Neural cell (in vitro differentiated cells): ENCODE results near the gene SELENOO.

Source experiments
- EP300 ChIP-seq: fragments of 450-650 bp; conservative IDR thresholded peaks from 2 replicates; pipeline ENCODE4 v1.6.1; 2014; ENCODE audit warnings: antibody characterized with exemption, mild to moderate bottlenecking, moderate library complexity; ENCODE audit not compliant: poor library complexity, severe bottlenecking
- EZH2 ChIP-seq: fragments of 200-600, 300-800 bp; shearing (Covaris generic), sonication (generic); IDR thresholded peaks from 2 replicates; pipeline ENCODE4 v1.6.1; 2014; ENCODE audit warnings: antibody characterized with exemption, low read length, borderline replicate concordance, mild to moderate bottlenecking; ENCODE audit not compliant: insufficient read depth, poor library complexity, severe bottlenecking
- MXI1 ChIP-seq: fragments of 450-650 bp; conservative IDR thresholded peaks from 2 replicates; pipeline ENCODE4 v1.6.1; 2014; ENCODE audit warnings: antibody characterized with exemption, mild to moderate bottlenecking; ENCODE audit not compliant: poor library complexity, severe bottlenecking
- POLR2AphosphoS5 ChIP-seq: IDR thresholded peaks from 2 replicates; pipeline ENCODE4 v1.6.1; 2012
- RAD21 ChIP-seq: fragments of 450-650 bp; conservative IDR thresholded peaks from 2 replicates; pipeline ENCODE4 v1.6.1; 2014; ENCODE audit warnings: antibody characterized with exemption, mild to moderate bottlenecking, moderate library complexity
- SMC3 ChIP-seq: fragments of 450-650 bp; conservative IDR thresholded peaks from 2 replicates; pipeline ENCODE4 v1.6.1; 2014; ENCODE audit warnings: antibody characterized with exemption, mild to moderate bottlenecking, moderate library complexity; ENCODE audit not compliant: poor library complexity
- TF ChIP-seq, protein P1 (sequence below): fragments of 450-650 bp; IDR thresholded peaks from 2 replicates; pipeline ENCODE4 v1.5.1; 2014; ENCODE audit warnings: antibody characterized with exemption, mild to moderate bottlenecking, moderate library complexity; ENCODE audit not compliant: poor library complexity, severe bottlenecking
- TF ChIP-seq, protein P2 (sequence below): IDR thresholded peaks from 2 replicates; pipeline ENCODE4 v1.6.1; 2012; ENCODE audit warnings: borderline replicate concordance

DNA sequence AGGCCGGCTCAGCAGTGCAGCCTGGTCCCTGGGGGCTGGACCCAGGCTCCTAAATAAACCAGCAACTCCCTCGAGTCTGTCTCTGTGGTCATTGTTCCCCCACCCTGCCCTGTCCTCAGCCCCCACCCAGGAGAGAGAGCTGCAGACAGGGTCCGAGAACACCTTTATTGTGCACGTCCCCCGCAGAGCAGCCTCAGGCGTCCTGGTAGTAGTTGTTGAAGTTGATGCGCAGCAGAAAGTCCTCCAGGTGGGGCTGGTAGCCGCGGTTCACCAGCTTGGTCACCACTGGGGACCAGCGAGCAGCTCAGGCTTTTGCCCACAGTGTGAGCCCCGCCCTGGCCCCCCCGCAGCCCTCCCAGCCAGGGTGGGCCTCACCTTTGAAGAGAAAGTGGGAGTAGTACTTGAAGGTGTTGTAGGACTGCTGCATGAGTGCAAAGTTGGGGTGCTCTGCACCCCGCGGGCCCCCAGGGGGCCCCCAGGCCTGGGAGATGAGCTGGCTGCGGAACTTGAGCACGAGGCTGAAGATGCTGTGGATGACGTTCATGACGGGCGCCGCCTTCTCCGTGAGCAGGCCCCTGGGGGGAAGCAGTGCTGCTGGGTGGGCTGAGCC, 16.8 kb downstream of the SELENOO start:
- TF ChIP-seq POLR2AphosphoS5 (no peak), SMC3 (no peak), EZH2 (no peak), RAD21 (no peak), EP300 (no peak), MXI1 (no peak)
- TF ChIP-seq, protein P1, sequence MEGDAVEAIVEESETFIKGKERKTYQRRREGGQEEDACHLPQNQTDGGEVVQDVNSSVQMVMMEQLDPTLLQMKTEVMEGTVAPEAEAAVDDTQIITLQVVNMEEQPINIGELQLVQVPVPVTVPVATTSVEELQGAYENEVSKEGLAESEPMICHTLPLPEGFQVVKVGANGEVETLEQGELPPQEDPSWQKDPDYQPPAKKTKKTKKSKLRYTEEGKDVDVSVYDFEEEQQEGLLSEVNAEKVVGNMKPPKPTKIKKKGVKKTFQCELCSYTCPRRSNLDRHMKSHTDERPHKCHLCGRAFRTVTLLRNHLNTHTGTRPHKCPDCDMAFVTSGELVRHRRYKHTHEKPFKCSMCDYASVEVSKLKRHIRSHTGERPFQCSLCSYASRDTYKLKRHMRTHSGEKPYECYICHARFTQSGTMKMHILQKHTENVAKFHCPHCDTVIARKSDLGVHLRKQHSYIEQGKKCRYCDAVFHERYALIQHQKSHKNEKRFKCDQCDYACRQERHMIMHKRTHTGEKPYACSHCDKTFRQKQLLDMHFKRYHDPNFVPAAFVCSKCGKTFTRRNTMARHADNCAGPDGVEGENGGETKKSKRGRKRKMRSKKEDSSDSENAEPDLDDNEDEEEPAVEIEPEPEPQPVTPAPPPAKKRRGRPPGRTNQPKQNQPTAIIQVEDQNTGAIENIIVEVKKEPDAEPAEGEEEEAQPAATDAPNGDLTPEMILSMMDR = no peak
- TF ChIP-seq, protein P2, sequence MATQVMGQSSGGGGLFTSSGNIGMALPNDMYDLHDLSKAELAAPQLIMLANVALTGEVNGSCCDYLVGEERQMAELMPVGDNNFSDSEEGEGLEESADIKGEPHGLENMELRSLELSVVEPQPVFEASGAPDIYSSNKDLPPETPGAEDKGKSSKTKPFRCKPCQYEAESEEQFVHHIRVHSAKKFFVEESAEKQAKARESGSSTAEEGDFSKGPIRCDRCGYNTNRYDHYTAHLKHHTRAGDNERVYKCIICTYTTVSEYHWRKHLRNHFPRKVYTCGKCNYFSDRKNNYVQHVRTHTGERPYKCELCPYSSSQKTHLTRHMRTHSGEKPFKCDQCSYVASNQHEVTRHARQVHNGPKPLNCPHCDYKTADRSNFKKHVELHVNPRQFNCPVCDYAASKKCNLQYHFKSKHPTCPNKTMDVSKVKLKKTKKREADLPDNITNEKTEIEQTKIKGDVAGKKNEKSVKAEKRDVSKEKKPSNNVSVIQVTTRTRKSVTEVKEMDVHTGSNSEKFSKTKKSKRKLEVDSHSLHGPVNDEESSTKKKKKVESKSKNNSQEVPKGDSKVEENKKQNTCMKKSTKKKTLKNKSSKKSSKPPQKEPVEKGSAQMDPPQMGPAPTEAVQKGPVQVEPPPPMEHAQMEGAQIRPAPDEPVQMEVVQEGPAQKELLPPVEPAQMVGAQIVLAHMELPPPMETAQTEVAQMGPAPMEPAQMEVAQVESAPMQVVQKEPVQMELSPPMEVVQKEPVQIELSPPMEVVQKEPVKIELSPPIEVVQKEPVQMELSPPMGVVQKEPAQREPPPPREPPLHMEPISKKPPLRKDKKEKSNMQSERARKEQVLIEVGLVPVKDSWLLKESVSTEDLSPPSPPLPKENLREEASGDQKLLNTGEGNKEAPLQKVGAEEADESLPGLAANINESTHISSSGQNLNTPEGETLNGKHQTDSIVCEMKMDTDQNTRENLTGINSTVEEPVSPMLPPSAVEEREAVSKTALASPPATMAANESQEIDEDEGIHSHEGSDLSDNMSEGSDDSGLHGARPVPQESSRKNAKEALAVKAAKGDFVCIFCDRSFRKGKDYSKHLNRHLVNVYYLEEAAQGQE = no peak
